T-helper 2 cell treated with Interferon-gamma antibody and Interleukin-4, amounts not matched to agents 5 μg/mL and 100 μg/mL, for 36 hours (primary cell): ENCODE results near the gene FAM241B.

Experiments
- DNase-seq: peaks from one replicate; pipeline ENCODE4 v3.0.0; 2021; ENCODE audit warnings: low spot score
- H3K27ac Mint-ChIP-seq: one replicate; pipeline ENCODE4 v1.8.0; 2021; ENCODE audit warnings: mild to moderate bottlenecking, mixed read lengths
- H3K27me3 Mint-ChIP-seq: one replicate; pipeline ENCODE4 v1.8.0; 2021; ENCODE audit warnings: low read depth, mixed read lengths
- H3K36me3 Mint-ChIP-seq: one replicate; pipeline ENCODE4 v1.8.0; 2021; ENCODE audit warnings: low read depth, mixed read lengths
- H3K4me1 Mint-ChIP-seq: one replicate; pipeline ENCODE4 v1.8.0; 2021; ENCODE audit warnings: low read depth, mixed read lengths
- H3K4me3 Mint-ChIP-seq: one replicate; pipeline ENCODE4 v1.8.0; 2022; ENCODE audit warnings: mild to moderate bottlenecking, moderate library complexity, mixed read lengths
- H3K9me3 Mint-ChIP-seq: one replicate; pipeline ENCODE4 v1.8.0; 2021; ENCODE audit warnings: mixed read lengths

The FAM241B gene, protein sequence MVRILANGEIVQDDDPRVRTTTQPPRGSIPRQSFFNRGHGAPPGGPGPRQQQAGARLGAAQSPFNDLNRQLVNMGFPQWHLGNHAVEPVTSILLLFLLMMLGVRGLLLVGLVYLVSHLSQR

GRCh38 chr10:69629897-69630650 is at the start of gene FAM241B:
FAM241B (plus strand) TSS chr10:69630247; CDS start chr10:69631744, 1,497 bp downstream.
- Mint-ChIP-seq H3K36me3 (no peaks in the 10 kb centered on the region), H3K4me3 (peak within 1 kb of the TSS; percentile 70), H3K4me1 (peaks cover 5% of the 10 kb centered on the region), H3K9me3 (peaks cover 3% of the 10 kb centered on the region), H3K27me3 (peaks cover 2% of the 10 kb centered on the region), H3K27ac (no peak within 1 kb of the TSS)
- DNase-seq = peak; percentile 77

DNA sequence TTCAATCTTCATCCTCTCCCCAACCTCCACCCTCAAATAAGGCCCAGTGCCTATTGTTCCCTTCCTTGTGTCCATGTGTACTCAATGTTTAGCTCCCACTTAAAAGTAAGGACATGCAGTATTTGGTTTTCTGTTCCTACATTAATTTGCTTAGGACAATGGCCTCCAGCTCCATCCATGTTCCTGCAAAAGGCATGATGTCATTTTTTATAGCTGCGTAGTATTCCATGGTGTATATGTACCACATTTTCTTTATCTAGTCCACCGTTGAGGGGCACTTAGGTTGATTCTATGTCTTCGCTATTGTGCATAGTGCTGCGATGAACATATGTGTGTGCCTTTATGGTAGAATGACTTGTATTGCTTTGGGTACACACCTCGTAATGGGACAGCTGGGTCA is 49.6 kb upstream of the FAM241B start:
- Mint-ChIP-seq H3K27me3 (peaks cover 60% of the 10 kb centered on the region), H3K36me3 (no peaks in the 10 kb centered on the region), H3K4me1 (no peaks in the 10 kb centered on the region), H3K27ac (no peak overlapping the region), H3K4me3 (no peak overlapping the region), H3K9me3 (no peaks in the 10 kb centered on the region)
- DNase-seq = no peak

- Mint-ChIP-seq H3K27ac (no peak overlapping the region), H3K9me3 (no peaks in the 10 kb centered on the region), H3K4me1 (peaks cover 2% of the 10 kb centered on the region), H3K27me3 (peaks cover 46% of the 10 kb centered on the region), H3K36me3 (no peaks in the 10 kb centered on the region), H3K4me3 (no peak overlapping the region)
- DNase-seq = no peak
These were observed 46.9 kb upstream of the FAM241B start for GRCh38 chr10:69583106-69583505.

DNA sequence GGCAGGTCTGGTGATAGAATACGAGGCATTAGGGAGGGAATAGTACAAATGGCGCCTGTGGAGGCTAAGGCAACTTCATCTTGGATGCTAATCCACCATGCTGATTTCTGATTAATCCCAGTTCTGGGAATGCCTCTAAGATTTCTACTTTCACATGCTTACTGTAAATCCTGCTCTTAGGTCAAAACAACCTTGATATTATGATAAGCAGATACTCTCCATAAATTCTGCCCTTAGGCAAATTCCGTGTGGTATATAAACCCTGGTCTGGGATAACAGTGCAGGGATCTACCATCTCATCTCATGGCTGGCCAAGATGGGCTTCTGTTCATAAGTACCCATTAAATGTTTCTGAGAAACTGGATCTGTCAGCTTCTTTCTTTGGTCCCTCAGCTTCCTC is 45.4 kb upstream of the FAM241B start:
- H3K27me3 Mint-ChIP-seq = peaks cover 31% of the 10 kb centered on the region
- H3K27ac Mint-ChIP-seq = no peak overlapping the region
- H3K9me3 Mint-ChIP-seq = no peaks in the 10 kb centered on the region
- H3K36me3 Mint-ChIP-seq = no peaks in the 10 kb centered on the region
- peaks cover 10% of the 10 kb centered on the region for H3K4me1 Mint-ChIP-seq
- DNase-seq = no peak
- no peak overlapping the region for H3K4me3 Mint-ChIP-seq

DNA sequence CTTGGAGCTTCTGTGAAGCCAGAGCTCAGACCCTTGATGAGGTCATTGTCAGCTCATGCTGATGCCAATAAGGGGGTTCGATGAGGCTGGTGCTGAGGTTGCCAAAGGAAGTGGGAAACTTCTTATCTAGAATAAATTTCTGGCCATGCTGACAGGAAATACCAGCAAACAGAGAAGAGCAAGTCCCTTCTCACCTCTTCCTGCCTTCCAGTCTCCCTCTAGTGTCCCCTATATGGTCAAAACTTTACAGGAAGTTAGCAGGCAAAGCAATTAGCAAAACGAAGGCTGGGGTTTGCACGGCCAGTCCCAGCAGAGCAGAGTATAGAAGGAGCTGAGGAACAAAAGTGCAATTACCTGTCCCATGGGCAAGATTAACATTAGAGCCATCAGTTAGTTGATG is 41.7 kb upstream of the FAM241B start:
- no peak overlapping the region for H3K27ac Mint-ChIP-seq
- H3K9me3 Mint-ChIP-seq = no peaks in the 10 kb centered on the region
- no peaks in the 10 kb centered on the region for H3K36me3 Mint-ChIP-seq
- H3K4me1 Mint-ChIP-seq = peaks cover 10% of the 10 kb centered on the region
- H3K27me3 Mint-ChIP-seq = peaks cover 12% of the 10 kb centered on the region
- DNase-seq = no peak
- H3K4me3 Mint-ChIP-seq = peak overlapping the region; percentile 30

DNA sequence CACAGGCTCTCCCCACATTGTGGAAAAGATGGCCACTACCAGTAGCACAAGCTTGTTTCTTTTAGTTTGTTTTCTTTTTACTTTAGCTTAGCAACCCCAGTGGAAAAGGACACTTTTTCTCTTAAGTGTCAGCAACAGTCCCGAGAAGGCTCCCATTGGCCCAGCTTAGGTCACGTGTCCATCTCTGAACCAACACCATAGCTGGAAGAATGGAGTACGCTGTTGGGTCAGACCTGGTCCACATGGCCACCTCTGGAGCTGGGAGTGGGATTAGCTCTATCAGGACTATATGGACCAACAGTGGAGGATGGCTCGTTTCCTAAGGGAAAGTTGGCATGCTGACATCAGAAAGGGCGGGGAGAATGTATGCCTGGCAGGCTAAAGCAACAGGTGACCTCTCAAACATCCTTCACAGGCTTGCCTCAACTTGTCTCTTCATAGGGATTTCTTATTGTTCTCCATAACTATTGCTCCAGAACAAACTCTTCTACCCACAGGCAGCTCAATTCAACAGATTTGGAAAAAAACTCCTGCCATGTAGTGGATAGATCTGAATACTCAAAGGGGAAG is 29.2 kb upstream of the FAM241B start:
- Mint-ChIP-seq H3K4me3 (no peak overlapping the region), H3K36me3 (no peaks in the 10 kb centered on the region), H3K27me3 (peaks cover 22% of the 10 kb centered on the region), H3K4me1 (no peaks in the 10 kb centered on the region), H3K9me3 (no peaks in the 10 kb centered on the region), H3K27ac (no peak overlapping the region)
- no peak for DNase-seq

DNA sequence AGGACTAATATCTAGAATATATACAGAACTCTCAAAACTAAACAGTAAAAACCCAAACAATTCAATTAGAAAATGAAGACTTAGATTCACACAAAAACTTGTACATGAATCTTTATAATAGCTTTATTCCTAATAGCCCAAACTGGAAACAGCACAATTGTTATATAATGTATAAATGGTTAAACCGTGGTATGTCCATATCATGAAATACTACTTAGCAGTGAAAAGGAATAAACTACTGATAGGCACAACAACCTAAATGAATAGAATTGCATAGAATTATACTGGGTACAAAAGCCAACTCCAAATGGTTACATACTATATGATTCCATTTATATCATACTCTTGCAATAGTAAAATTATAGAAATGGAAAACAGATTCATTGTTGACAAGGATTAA is 21.0 kb upstream of the FAM241B start:
- no peaks in the 10 kb centered on the region for H3K4me1 Mint-ChIP-seq
- H3K27ac Mint-ChIP-seq = no peak overlapping the region
- no peak for DNase-seq
- no peak overlapping the region for H3K4me3 Mint-ChIP-seq
- peaks cover 27% of the 10 kb centered on the region for H3K27me3 Mint-ChIP-seq
- H3K9me3 Mint-ChIP-seq = peaks cover 9% of the 10 kb centered on the region
- no peaks in the 10 kb centered on the region for H3K36me3 Mint-ChIP-seq

- Mint-ChIP-seq H3K4me3 (no peak overlapping the region), H3K27me3 (peaks cover 26% of the 10 kb centered on the region), H3K9me3 (peaks cover 9% of the 10 kb centered on the region), H3K27ac (no peak overlapping the region), H3K4me1 (no peaks in the 10 kb centered on the region), H3K36me3 (no peaks in the 10 kb centered on the region)
- DNase-seq = no peak
These were observed 17.3 kb upstream of the FAM241B start for GRCh38 chr10:69612760-69613159.

GRCh38 chr10:69614130-69614529 is 15.9 kb upstream of the FAM241B start:
- DNase-seq = no peak
- H3K36me3 Mint-ChIP-seq = no peaks in the 10 kb centered on the region
- no peak overlapping the region for H3K27ac Mint-ChIP-seq
- peaks cover 9% of the 10 kb centered on the region for H3K9me3 Mint-ChIP-seq
- no peak overlapping the region for H3K4me3 Mint-ChIP-seq
- no peaks in the 10 kb centered on the region for H3K4me1 Mint-ChIP-seq
- peaks cover 20% of the 10 kb centered on the region for H3K27me3 Mint-ChIP-seq

DNA sequence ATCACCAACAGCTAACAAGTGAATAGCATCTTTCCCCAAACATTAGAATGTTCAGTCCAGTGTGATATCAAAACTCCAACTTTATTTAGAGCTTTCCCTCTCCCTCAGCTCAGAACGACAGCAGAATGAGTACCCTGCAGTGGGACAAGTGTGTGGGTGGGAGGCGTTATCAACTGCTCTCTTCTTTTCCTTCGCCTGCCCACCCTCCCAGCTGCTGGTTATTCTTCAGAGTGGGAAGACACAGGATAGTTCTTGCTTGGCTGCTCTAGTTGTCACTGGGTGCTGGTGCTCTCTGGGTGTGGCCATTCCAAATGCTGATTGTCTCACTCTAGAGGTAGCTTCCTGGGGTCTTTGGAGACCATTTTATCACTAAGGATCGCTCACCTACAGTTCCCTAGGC is 13.7 kb upstream of the FAM241B start:
- Mint-ChIP-seq H3K9me3 (no peaks in the 10 kb centered on the region), H3K4me1 (peaks cover 3% of the 10 kb centered on the region), H3K27ac (no peak overlapping the region), H3K27me3 (peaks cover 12% of the 10 kb centered on the region), H3K36me3 (no peaks in the 10 kb centered on the region), H3K4me3 (no peak overlapping the region)
- DNase-seq = no peak

DNA sequence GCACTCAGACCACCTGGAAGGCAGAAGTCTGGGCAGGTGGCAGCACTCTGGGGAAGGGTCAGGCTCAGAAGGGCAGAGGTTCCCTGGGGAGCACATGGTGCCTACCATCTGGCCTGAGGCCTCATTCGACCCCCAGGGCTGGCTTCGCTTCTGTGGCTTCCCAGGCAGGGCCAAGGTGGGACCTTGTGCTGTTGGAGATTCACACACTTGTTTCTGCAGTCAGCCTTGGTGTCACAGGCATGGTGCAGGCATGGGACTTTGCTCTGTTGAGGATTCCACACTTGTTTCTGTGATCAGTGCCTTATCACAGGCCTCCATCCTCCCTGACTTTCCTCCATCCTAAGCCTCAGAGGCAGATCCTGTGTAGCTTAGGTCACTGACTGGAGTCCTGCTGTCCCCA is 11.3 kb upstream of the FAM241B start:
- Mint-ChIP-seq H3K4me3 (no peak overlapping the region), H3K27me3 (peaks cover 11% of the 10 kb centered on the region), H3K36me3 (no peaks in the 10 kb centered on the region), H3K4me1 (peaks cover 6% of the 10 kb centered on the region), H3K9me3 (peaks cover 5% of the 10 kb centered on the region), H3K27ac (no peak overlapping the region)
- DNase-seq = no peak

- Mint-ChIP-seq H3K4me1 (peaks cover 14% of the 10 kb centered on the region), H3K36me3 (no peaks in the 10 kb centered on the region), H3K27me3 (peaks cover 9% of the 10 kb centered on the region), H3K9me3 (peaks cover 14% of the 10 kb centered on the region), H3K27ac (no peak overlapping the region), H3K4me3 (no peak overlapping the region)
- DNase-seq = no peak
These were observed 10.4 kb upstream of the FAM241B start for GRCh38 chr10:69619626-69620025.

DNA sequence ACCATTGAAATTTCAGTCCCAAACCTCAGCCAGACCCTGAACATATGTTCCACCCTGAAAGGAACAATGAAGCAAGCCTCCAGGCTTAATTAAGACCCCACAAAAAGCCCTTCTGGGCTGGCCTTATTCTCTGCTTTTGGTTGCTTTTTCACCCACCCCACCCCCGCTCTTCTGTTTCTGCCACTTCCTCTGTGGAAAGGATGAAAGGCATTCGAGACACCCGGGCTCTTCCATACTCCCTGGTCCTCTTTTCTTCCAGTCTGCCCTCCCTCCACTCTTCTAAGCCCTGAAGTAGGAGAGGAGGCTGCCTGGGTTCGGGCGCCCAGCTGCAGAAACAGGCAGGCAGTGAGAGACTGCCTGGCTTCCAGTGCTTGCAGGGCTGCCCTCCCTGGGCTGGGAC is 9.4 kb upstream of the FAM241B start:
- peaks cover 21% of the 10 kb centered on the region for H3K9me3 Mint-ChIP-seq
- no peak for DNase-seq
- H3K27ac Mint-ChIP-seq = no peak overlapping the region
- H3K4me1 Mint-ChIP-seq = peaks cover 14% of the 10 kb centered on the region
- no peaks in the 10 kb centered on the region for H3K36me3 Mint-ChIP-seq
- H3K27me3 Mint-ChIP-seq = peaks cover 9% of the 10 kb centered on the region
- no peak overlapping the region for H3K4me3 Mint-ChIP-seq

- Mint-ChIP-seq H3K27ac (peak overlapping the region; percentile 17), H3K4me3 (peak overlapping the region; percentile 39), H3K36me3 (no peaks in the 10 kb centered on the region), H3K9me3 (peaks cover 21% of the 10 kb centered on the region), H3K4me1 (peaks cover 18% of the 10 kb centered on the region), H3K27me3 (peaks cover 6% of the 10 kb centered on the region)
- DNase-seq = no peak
These were observed 5.7 kb upstream of the FAM241B start for GRCh38 chr10:69624245-69624786.
